Measurements from ENCODE around the gene TIMM13. TPM values are rescaled to one million over a fixed set of nuclear protein-coding genes. Genes with fewer than 3 reads are reported as not detected.
"Not testable (repeated sequence)": the region's sequence is repeated elsewhere in the genome, so short reads cannot be mapped to it uniquely, and the experiment has no call there.

Gene TIMM13
- total and polyA plus RNA-seq, 2 of the 8 experiments (the other 6 are each of a cell fraction or from before 2014, with no cell fraction given) = 270 to 275 TPM

DNA sequence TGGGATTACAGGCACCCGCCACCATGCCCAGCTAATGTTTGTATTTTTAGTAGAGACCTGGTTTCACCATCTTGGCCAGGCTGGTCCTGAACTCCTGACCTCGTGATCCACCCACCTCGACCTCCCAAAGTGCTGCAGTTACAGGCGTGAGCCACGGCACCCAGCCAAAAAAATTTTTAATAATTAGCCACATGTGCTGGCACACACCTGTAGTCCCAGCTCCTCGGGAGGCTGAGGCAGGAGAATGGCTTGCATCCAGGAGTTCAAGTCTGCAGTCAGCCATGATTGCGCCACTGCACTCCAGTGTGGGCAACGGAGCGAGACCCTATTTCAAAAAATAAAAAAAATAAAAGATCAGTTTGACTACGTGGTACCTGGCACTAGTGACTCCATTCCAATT, 31.4 kb upstream of the TIMM13 start:
- not testable (repeated sequence) for H3K18ac ChIP-seq (ENCODE audit: extremely low read depth, low read length); H3K9ac ChIP-seq (replicated peaks in 1 of 4; ENCODE audit: extremely low read depth in 1 of 4, low read depth in 3 of 4, low read length in 3 of 4); H3K27me3 ChIP-seq (replicated peaks in 1 of 4; ENCODE audit: control insufficient read depth in 3 of 4, extremely low read depth in 1 of 4, insufficient read depth in 3 of 4, low read length in 3 of 4); H2BK15ac ChIP-seq (ENCODE audit: low read length); H4K8ac ChIP-seq (ENCODE audit: extremely low read depth, insufficient read depth, low read length); H4K5ac ChIP-seq (ENCODE audit: insufficient read length, low read depth, low read length); H3K27ac ChIP-seq (ENCODE audit: low read depth, low read length); H3K4me3 ChIP-seq (ENCODE audit: extremely low read depth in 1 of 4, insufficient read depth in 2 of 4, low read depth in 3 of 4, low read length in 4 of 4); H2BK120ac ChIP-seq (replicated peaks; ENCODE audit: low read depth, low read length); H3K4me1 ChIP-seq (replicated peaks in 1 of 4; ENCODE audit: control insufficient read depth in 3 of 4, insufficient read depth in 4 of 4, low read length in 3 of 4); H2BK12ac ChIP-seq (ENCODE audit: low read depth, low read length); DNase-seq (ENCODE audit: low read depth in 1 of 2, low spot score in 2 of 2); H3K23me2 ChIP-seq (ENCODE audit: low read depth, low read length); FAIRE-seq; H2AFZ ChIP-seq (ENCODE audit: low read length); H4K91ac ChIP-seq (replicated peaks; ENCODE audit: insufficient read length, low read length); H3K4ac ChIP-seq (replicated peaks; ENCODE audit: insufficient read length, low read depth, low read length); H3K14ac ChIP-seq (ENCODE audit: insufficient read length); H2BK5ac ChIP-seq (ENCODE audit: low read depth, low read length); H3K23ac ChIP-seq (ENCODE audit: insufficient read length); H3K4me2 ChIP-seq (ENCODE audit: insufficient read depth in 1 of 2, low read depth in 2 of 2, low read length in 2 of 2); H2BK20ac ChIP-seq (ENCODE audit: low read length); H3K79me1 ChIP-seq (ENCODE audit: low read depth, low read length); H3K36me3 ChIP-seq (ENCODE audit: control insufficient read depth in 2 of 4, insufficient read depth in 4 of 4, low read length in 3 of 4); H3K56ac ChIP-seq (replicated peaks; ENCODE audit: insufficient read length, low read depth, low read length); H3K9me3 ChIP-seq (ENCODE audit: insufficient read depth in 2 of 2, low read depth in 1 of 2, low read length in 1 of 2); H2AK5ac ChIP-seq (ENCODE audit: low read depth, low read length)
- H3K79me2 ChIP-seq (ENCODE audit: control insufficient read depth in 1 of 2, insufficient read depth in 2 of 2, low read length in 2 of 2) = peaks cover 18 to 29% of the 10 kb centered on the region in 2 experiments
- H4K20me1 ChIP-seq (replicated peaks in 1 of 2; ENCODE audit: control insufficient read depth in 1 of 2, insufficient read depth in 2 of 2, low read length in 2 of 2) = peaks cover 11 to 15% of the 10 kb centered on the region in 2 experiments
- CTCF ChIA-PET (ENCODE audit: partially characterized antibody) = interaction anchor here (0.7 to 1.1 kb wide), 4 partner anchors 71 to 256 kb away, joined by 3 to 4 read pairs (median 4); no protein-coding TSS in a partner anchor
- 84% methylated on average over 10 of the region's 10 CpGs; no CpG with 5 or more reads in 1 of the 2 experiments for WGBS, 2 experiments (ENCODE audit: extremely low coverage in 1 of 2, insufficient coverage in 1 of 2, insufficient read length in 1 of 2, insufficient replicate concordance in 2 of 2, low coverage in 1 of 2, low lambda C conversion rate in 2 of 2, missing lambda C conversion rate in 1 of 2)
- POLR2A ChIA-PET (ENCODE audit: partially characterized antibody) = interaction anchor here (3.6 kb wide), 1 partner anchor 32 kb away, joined by 19 read pairs; the partner anchor contains the start of gene TIMM13

Data from H1 (cell line).